ENCODE measurements around the gene MAPK10. TPM values are rescaled to one million over a fixed set of nuclear protein-coding genes. Genes with fewer than 3 reads are reported as not detected.

MAPK10 gene
- total RNA-seq, 2 donors from 2014 or later, result 49.7 to 64.9 TPM

DNA sequence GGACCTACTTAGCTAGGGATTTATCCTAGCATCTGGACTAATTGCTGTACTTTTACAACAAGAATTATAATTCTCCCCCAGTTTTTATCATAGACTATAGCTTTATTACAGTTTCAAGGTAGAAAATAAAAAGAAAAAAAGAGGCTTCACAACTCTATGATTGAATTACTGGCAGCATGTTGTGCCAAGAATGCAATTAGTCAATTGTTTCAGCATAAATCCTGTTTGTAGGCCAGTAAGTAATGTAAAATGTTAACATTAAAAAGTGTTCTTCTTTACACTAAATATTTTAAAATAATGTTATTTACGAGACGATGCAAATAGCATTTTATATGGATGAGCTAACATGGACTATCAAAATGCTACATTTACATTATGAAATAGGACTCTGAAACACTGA, 228.4 kb downstream of the MAPK10 start:
- H3K27me3 ChIP-seq (replicated peaks; ENCODE audit: insufficient read depth), result no peaks in the 10 kb centered on the region
- DNase-seq (ENCODE audit: low spot score), result no peak
- H3K4me1 ChIP-seq (replicated peaks), result no peaks in the 10 kb centered on the region
- intact Hi-C loops (cut with DNase I), result no loop called here
- no peaks in the 10 kb centered on the region for H3K36me3 ChIP-seq
- no peak for TF ChIP-seq POLR2AphosphoS5 (IDR thresholded peaks at IDR 0.05)
- TF ChIP-seq POLR2A (IDR thresholded peaks at IDR 0.05), result no peak
- TF ChIP-seq, protein P1, sequence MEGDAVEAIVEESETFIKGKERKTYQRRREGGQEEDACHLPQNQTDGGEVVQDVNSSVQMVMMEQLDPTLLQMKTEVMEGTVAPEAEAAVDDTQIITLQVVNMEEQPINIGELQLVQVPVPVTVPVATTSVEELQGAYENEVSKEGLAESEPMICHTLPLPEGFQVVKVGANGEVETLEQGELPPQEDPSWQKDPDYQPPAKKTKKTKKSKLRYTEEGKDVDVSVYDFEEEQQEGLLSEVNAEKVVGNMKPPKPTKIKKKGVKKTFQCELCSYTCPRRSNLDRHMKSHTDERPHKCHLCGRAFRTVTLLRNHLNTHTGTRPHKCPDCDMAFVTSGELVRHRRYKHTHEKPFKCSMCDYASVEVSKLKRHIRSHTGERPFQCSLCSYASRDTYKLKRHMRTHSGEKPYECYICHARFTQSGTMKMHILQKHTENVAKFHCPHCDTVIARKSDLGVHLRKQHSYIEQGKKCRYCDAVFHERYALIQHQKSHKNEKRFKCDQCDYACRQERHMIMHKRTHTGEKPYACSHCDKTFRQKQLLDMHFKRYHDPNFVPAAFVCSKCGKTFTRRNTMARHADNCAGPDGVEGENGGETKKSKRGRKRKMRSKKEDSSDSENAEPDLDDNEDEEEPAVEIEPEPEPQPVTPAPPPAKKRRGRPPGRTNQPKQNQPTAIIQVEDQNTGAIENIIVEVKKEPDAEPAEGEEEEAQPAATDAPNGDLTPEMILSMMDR (IDR thresholded peaks at IDR 0.05), result no peak
- H3K4me3 ChIP-seq, result no peak overlapping the region
- H3K9me3 ChIP-seq, result no peaks in the 10 kb centered on the region
- 53% methylated on average over 2 of the region's 2 CpGs for WGBS
- H3K27ac ChIP-seq, result no peak overlapping the region

- no peaks in the 10 kb centered on the region for H3K9me3 ChIP-seq
- intact Hi-C loops (cut with DNase I), result no loop called here
- WGBS, result 95% methylated on average over 2 of the region's 2 CpGs
- H3K4me3 ChIP-seq, result no peak overlapping the region
- TF ChIP-seq POLR2A (IDR thresholded peaks at IDR 0.05), result no peak
- TF ChIP-seq, protein P1 (IDR thresholded peaks at IDR 0.05), result no peak
- TF ChIP-seq POLR2AphosphoS5 (IDR thresholded peaks at IDR 0.05), result no peak
- no peaks in the 10 kb centered on the region for H3K36me3 ChIP-seq
- DNase-seq (ENCODE audit: low spot score), result no peak
- H3K27me3 ChIP-seq (replicated peaks; ENCODE audit: insufficient read depth), result no peaks in the 10 kb centered on the region
- H3K27ac ChIP-seq, result no peak overlapping the region
- H3K4me1 ChIP-seq (replicated peaks), result no peaks in the 10 kb centered on the region
Measured at GRCh38 chr4:86130160-86130933, 229.5 kb downstream of the MAPK10 start.

DNA sequence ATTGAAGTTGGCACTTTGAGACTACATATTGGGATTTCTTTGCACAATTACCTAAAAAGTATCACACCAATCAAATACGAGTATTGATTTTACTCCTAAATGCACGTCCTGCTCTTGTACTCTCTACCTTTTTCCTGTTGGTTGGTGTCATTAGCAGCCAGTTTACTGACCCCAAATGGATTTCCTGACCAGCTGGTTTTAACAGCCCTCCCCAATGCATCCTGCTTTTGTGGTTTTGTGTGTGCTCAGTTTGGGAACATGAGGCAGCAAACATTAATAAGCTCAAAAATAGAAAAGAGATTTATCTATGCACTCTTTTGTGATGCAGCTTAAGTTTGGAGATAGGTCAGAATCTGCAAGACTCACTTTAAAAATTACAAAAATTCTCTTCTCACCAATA, 230.3 kb downstream of the MAPK10 start:
- intact Hi-C loops (cut with DNase I), result no loop called here
- Histone ChIP-seq H3K4me1 (replicated peaks) (no peaks in the 10 kb centered on the region), H3K27ac (no peak overlapping the region), H3K4me3 (no peak overlapping the region), H3K36me3 (no peaks in the 10 kb centered on the region), H3K27me3 (replicated peaks; ENCODE audit: insufficient read depth) (no peaks in the 10 kb centered on the region), H3K9me3 (no peaks in the 10 kb centered on the region)
- DNase-seq (ENCODE audit: low spot score), result no peak
- 63% methylated on average over 2 of the region's 2 CpGs for WGBS
- no peak for TF ChIP-seq POLR2A (IDR thresholded peaks at IDR 0.05)
- TF ChIP-seq, protein P1 (IDR thresholded peaks at IDR 0.05), result no peak
- TF ChIP-seq POLR2AphosphoS5 (IDR thresholded peaks at IDR 0.05), result no peak

DNA sequence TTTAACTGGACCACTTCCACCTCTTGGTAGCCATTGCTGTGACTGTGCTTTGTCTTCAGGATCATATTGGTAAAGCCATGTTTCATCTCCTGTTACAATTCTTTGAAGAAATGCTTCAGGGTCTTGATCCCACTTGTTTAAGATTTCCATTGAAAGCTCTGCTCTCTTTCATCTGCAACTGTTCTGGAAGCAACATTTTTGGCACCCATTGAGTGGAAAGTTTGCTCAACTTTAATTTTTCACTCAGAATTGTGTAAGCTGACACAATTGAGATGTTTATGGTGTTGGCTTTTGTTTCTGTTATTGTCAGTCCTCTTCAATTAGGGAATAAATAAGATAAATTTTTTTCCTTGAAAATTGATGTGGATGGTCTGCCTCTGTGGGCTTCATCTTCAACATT, 237.4 kb downstream of the MAPK10 start:
- DNase-seq (ENCODE audit: low spot score), result no peak
- intact Hi-C loops (cut with DNase I), result no loop called here
- Histone ChIP-seq H3K9me3 (no peaks in the 10 kb centered on the region), H3K36me3 (no peaks in the 10 kb centered on the region), H3K4me3 (no peak overlapping the region), H3K27ac (no peak overlapping the region), H3K27me3 (replicated peaks; ENCODE audit: insufficient read depth) (no peaks in the 10 kb centered on the region), H3K4me1 (replicated peaks) (no peaks in the 10 kb centered on the region)
- TF ChIP-seq POLR2AphosphoS5 (IDR thresholded peaks at IDR 0.05), result no peak
- TF ChIP-seq, protein P1 (IDR thresholded peaks at IDR 0.05), result no peak

DNA sequence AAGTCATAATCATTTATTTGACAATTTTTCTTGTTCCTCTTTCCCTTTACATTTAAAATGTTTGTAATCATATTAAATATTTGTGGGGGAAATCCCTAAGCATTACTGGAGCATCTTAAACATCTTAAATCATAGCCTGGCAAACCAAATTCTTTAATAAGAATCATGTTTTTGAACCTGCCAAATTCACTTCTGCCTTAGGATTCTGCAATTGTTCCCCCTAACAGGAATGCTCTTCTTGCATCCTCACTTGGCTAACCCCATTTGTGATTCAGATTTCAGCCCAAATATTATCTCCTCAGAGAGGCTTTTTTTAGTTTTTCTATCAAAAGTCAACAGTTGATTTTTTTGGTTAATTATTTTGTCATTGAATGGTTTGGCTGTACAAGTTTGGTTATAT, 241.1 kb downstream of the MAPK10 start:
- no peak for TF ChIP-seq POLR2AphosphoS5 (IDR thresholded peaks at IDR 0.05)
- no peak for TF ChIP-seq POLR2A (IDR thresholded peaks at IDR 0.05)
- TF ChIP-seq, protein P1 (IDR thresholded peaks at IDR 0.05), result no peak
- intact Hi-C loops (cut with DNase I), result no loop called here
- Histone ChIP-seq H3K36me3 (no peaks in the 10 kb centered on the region), H3K4me3 (no peak overlapping the region), H3K9me3 (no peaks in the 10 kb centered on the region), H3K27ac (no peak overlapping the region), H3K4me1 (replicated peaks) (no peaks in the 10 kb centered on the region), H3K27me3 (replicated peaks; ENCODE audit: insufficient read depth) (no peaks in the 10 kb centered on the region)
- no peak for DNase-seq (ENCODE audit: low spot score)

All from prostate gland (tissue), 2 donors.